Measurements from ENCODE around the gene CILP2. TPM values are rescaled to one million over a fixed set of nuclear protein-coding genes. Genes with fewer than 3 reads are reported as not detected.

The CILP2 gene
- total and polyA plus RNA-seq, 9 of the 15 experiments (the other 6 are each of a cell fraction or from before 2014, with no cell fraction given) = 0.04 to 0.35 (median 0.05) TPM; not detected in 2

DNA sequence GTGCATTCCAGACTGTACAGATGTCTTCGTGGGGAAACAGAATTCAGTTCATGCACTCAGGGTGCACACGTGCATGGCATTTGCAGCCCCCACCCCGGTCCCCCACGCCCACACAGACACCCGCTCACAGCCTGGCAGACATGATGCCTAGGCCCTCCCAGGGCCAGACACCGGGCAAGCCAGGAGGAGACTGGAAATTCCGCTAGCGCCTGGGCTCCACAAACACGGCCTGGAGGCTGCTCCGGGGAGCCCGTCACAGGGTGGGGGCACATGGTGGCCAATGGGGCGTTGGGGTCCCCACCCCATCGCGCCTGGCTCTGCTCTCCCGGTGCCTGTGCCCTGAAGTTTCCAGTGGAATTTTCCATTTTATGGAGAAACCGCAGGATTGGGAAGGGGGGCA, 3.6 kb downstream of the CILP2 start:
- in situ Hi-C loops (cut with MboI) = loop anchor here (25.0 kb wide), 1 partner anchor 96 kb away; the partner anchor contains the start of genes GMIP and LPAR2
- Histone ChIP-seq H3K9me3 (replicated peaks; ENCODE audit: control insufficient read depth, insufficient read depth, low read depth, low read length) (no peaks in the 10 kb centered on the region; the same call in 1 of the 2 replicates), H3K27ac (ENCODE audit: extremely low read depth, low read depth, low read length) (no peak overlapping the region), H3K4me1 (replicated peaks in 1 of 2; ENCODE audit: control insufficient read depth in 2 of 2, insufficient read depth in 2 of 2, low read length in 2 of 2) (peaks cover 2 to 73% of the 10 kb centered on the region in 2 experiments; a peak in 2 of 5 replicates), H3K4me2 (ENCODE audit: insufficient read depth, low read length) (peak overlapping the region; percentile 38; the same call in 1 of the 2 replicates), H3K36me3 (ENCODE audit: control insufficient read depth, insufficient read depth, low read length) (no peaks in the 10 kb centered on the region), H4K20me1 (replicated peaks; ENCODE audit: control insufficient read depth, insufficient read depth, low read length) (no peaks in the 10 kb centered on the region), H2AFZ (ENCODE audit: low read depth, low read length) (0 out of 2 replicates have a peak overlapping the region, but pooled peaks have one; percentile 39), H3K4me3 (no peak overlapping the region), H3K9me1 (ENCODE audit: control insufficient read depth, insufficient read depth, low read length) (no peaks in the 10 kb centered on the region), H3K79me2 (ENCODE audit: control insufficient read depth, insufficient read depth, low read length) (no peaks in the 10 kb centered on the region), H3K9ac (ENCODE audit: insufficient read depth in 1 of 2, low read depth in 2 of 2, low read length in 2 of 2) (peak overlapping the region in 1 of 2 experiments; percentile 61; a peak in 1 of 4 replicates), H3K27me3 (ENCODE audit: control insufficient read depth in 2 of 2, insufficient read depth in 2 of 2, low read length in 2 of 2) (peaks cover 3 to 13% of the 10 kb centered on the region in 2 experiments; a peak in 1 of 5 replicates)
- no peak for TF ChIP-seq SAP30 (IDR thresholded peaks at IDR 0.05; ENCODE audit: borderline replicate concordance, insufficient read depth, low read depth, low read length, poor library complexity, severe bottlenecking)
- TF ChIP-seq ZNF124 (CRISPR knock-in tag; IDR thresholded peaks at IDR 0.05) = no peak
- no peak for TF ChIP-seq MTA3 (IDR thresholded peaks at IDR 0.05; ENCODE audit: borderline replicate concordance)
- TF ChIP-seq HSF4 (CRISPR knock-in tag; IDR thresholded peaks at IDR 0.05; ENCODE audit: borderline replicate concordance) = no peak
- TF ChIP-seq ZKSCAN8 (CRISPR knock-in tag; IDR thresholded peaks at IDR 0.05) = no peak
- TF ChIP-seq NBN (IDR thresholded peaks at IDR 0.05; ENCODE audit: low read depth) = no peak
- TF ChIP-seq ZNF384 (IDR thresholded peaks at IDR 0.05; ENCODE audit: low read depth, low read length) = no peak
- no peak for TF ChIP-seq SMARCB1 (IDR thresholded peaks at IDR 0.05; ENCODE audit: insufficient read length, low read depth)
- TF ChIP-seq HEY1 (CRISPR knock-in tag; IDR thresholded peaks at IDR 0.05; ENCODE audit: borderline replicate concordance) = no peak
- TF ChIP-seq MIER1 (IDR thresholded peaks at IDR 0.05; ENCODE audit: low read depth) = no peak
- no peak for TF ChIP-seq SPI1 (IDR thresholded peaks at IDR 0.05; ENCODE audit: borderline replicate concordance, low read depth, low read length)
- TF ChIP-seq, protein P1, sequence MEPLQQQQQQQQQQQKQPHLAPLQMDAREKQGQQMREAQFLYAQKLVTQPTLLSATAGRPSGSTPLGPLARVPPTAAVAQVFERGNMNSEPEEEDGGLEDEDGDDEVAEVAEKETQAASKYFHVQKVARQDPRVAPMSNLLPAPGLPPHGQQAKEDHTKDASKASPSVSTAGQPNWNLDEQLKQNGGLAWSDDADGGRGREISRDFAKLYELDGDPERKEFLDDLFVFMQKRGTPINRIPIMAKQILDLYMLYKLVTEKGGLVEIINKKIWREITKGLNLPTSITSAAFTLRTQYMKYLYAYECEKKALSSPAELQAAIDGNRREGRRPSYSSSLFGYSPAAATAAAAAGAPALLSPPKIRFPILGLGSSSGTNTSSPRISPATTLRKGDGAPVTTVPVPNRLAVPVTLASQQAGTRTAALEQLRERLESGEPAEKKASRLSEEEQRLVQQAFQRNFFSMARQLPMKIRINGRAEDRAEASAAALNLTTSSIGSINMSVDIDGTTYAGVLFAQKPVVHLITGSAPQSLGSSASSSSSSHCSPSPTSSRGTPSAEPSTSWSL (CRISPR knock-in tag; IDR thresholded peaks at IDR 0.05; ENCODE audit: borderline replicate concordance) = no peak
- no peak for TF ChIP-seq HDAC2 (IDR thresholded peaks at IDR 0.05)
- no peak for TF ChIP-seq PTRF (tag; IDR thresholded peaks at IDR 0.05)
- no peak for TF ChIP-seq ZNF778 (CRISPR knock-in tag; IDR thresholded peaks at IDR 0.05)
- TF ChIP-seq POLR2AphosphoS2 (IDR thresholded peaks at IDR 0.05; ENCODE audit: low read length) = no peak
- TF ChIP-seq POLR3G (IDR thresholded peaks at IDR 0.05; ENCODE audit: extremely low read depth, insufficient read length, insufficient replicate concordance) = no peak
- TF ChIP-seq GATAD2A (IDR thresholded peaks at IDR 0.05) = no peak
- DNase-seq (ENCODE audit: extremely low read depth in 1 of 4, low spot score in 3 of 4) (no peak), FAIRE-seq (no peak), ATAC-seq (no peak)
- intact Hi-C loops (cut with micrococcal nuclease) = no loop called here
- 55% methylated on average over 16 of the region's 16 CpGs for WGBS (ENCODE audit: insufficient coverage, low coverage, missing lambda C conversion rate)
- CTCF ChIA-PET (ENCODE audit: low intra/inter-chr PET ratio) = no interaction called here
- no TSS peak for BruUV-seq (replicated peaks)
- POLR2A ChIA-PET = interaction anchor here (0.6 to 1.0 kb wide), 3 partner anchors 8 to 407 kb away, joined by 4 to 5 read pairs (median 4); partner anchors contain the start of gene YJEFN3

Data from K562 (cell line).